Keratinocyte (primary cell): Measurements from ENCODE around the gene ZNF682. TPM values are rescaled to one million over a fixed set of nuclear protein-coding genes. Genes with fewer than 3 reads are reported as not detected.

Experiments used
- DNase-seq: peaks from one replicate; pipeline ENCODE4 v3.0.0-alpha.2; 2011; ENCODE audit warnings: low read depth, missing footprints, low spot score
- FAIRE-seq: peaks from 2 replicates; lab custom pipeline; 2011; peaks lifted over from hg19 to GRCh38; lab: Jason Lieb, UNC
- H2AFZ ChIP-seq: 2 replicates; pipeline ENCODE4 v1.6.0; 2012; ENCODE audit warnings: low read length, control low read depth, inconsistent platforms; ENCODE audit not compliant: control insufficient read depth
- H3K27ac ChIP-seq: 2 replicates; pipeline ENCODE4 v1.5.1; 2011; ENCODE audit warnings: low read length; ENCODE audit not compliant: control insufficient read depth, insufficient read depth
- H3K27me3 ChIP-seq: 3 replicates; pipeline ENCODE4 v1.6.0; 2011; ENCODE audit warnings: low read length; ENCODE audit not compliant: control insufficient read depth, insufficient read depth; ENCODE audit errors: extremely low read depth
- H3K36me3 ChIP-seq, 2 experiments: 2 replicates in 1 of 2; 3 replicates in 1 of 2; pipeline ENCODE4 v1.5.1; 2011; ENCODE audit warnings: low read length in 2 of 2, mild to moderate bottlenecking in 1 of 2; ENCODE audit not compliant: control insufficient read depth in 2 of 2, insufficient read depth in 2 of 2; ENCODE audit errors: extremely low read depth in 1 of 2
- H3K4me1 ChIP-seq: 3 replicates; pipeline ENCODE4 v1.5.1; 2011; ENCODE audit warnings: low read length; ENCODE audit not compliant: control insufficient read depth, insufficient read depth; ENCODE audit errors: extremely low read depth
- H3K4me2 ChIP-seq: 3 replicates; pipeline ENCODE4 v1.6.0; 2011; ENCODE audit warnings: low read depth, low read length; ENCODE audit not compliant: control insufficient read depth, insufficient read depth; ENCODE audit errors: extremely low read depth
- H3K4me3 ChIP-seq, 3 experiments: fragments of 200-600 bp in 1 of 3; sonication (generic) in 1 of 3; 2 replicates in 2 of 3; 3 replicates in 1 of 3; pipeline ENCODE4 v1.5.1; 2011 to 2016; ENCODE audit warnings: low read length in 3 of 3, mild to moderate bottlenecking in 3 of 3, control low read depth in 2 of 3, inconsistent platforms in 1 of 3, low read depth in 1 of 3, mixed read lengths in 1 of 3, mixed run types in 1 of 3, moderate library complexity in 1 of 3; ENCODE audit not compliant: control insufficient read depth in 2 of 3, insufficient read depth in 2 of 3; ENCODE audit errors: extremely low read depth in 1 of 3
- H3K79me2 ChIP-seq: 2 replicates; pipeline ENCODE4 v1.6.0; 2012; ENCODE audit warnings: low read length; ENCODE audit not compliant: control insufficient read depth, insufficient read depth
- H3K9ac ChIP-seq: 3 replicates; pipeline ENCODE4 v1.6.0; 2011; ENCODE audit warnings: low read length; ENCODE audit not compliant: control insufficient read depth, insufficient read depth; ENCODE audit errors: extremely low read depth
- H3K9me1 ChIP-seq: 3 replicates; pipeline ENCODE4 v1.6.0; 2011; ENCODE audit warnings: low read length; ENCODE audit not compliant: control insufficient read depth, insufficient read depth; ENCODE audit errors: extremely low read depth
- H3K9me3 ChIP-seq: 2 replicates; pipeline ENCODE4 v1.5.1; 2012; ENCODE audit warnings: low read depth, low read length; ENCODE audit not compliant: control insufficient read depth
- H4K20me1 ChIP-seq: 3 replicates; pipeline ENCODE4 v1.6.0; 2011; ENCODE audit warnings: low read length; ENCODE audit not compliant: control insufficient read depth, insufficient read depth; ENCODE audit errors: extremely low read depth
- CTCF ChIP-seq, 3 experiments: IDR thresholded peaks in 1 of 3; conservative IDR thresholded peaks in 1 of 3; optimal IDR thresholded peaks in 1 of 3; 2 replicates in 2 of 3; 3 replicates in 1 of 3; pipeline versions ENCODE3 to v1.5.1; 2011; ENCODE audit warnings: low read length in 3 of 3, mild to moderate bottlenecking in 3 of 3, moderate library complexity in 2 of 3, control low read depth in 1 of 3, inconsistent platforms in 1 of 3; ENCODE audit not compliant: insufficient read depth in 2 of 3; ENCODE audit errors: extremely low read depth in 1 of 3
- EZH2 ChIP-seq: IDR thresholded peaks from one replicate; pipeline ENCODE4 v1.6.1; 2012; ENCODE audit warnings: inconsistent platforms, mild to moderate bottlenecking, low read length, moderate library complexity
- dilution Hi-C: fragments of 300-500 bp; cut with MboI; formaldehyde crosslinking; loops from one replicate; pipeline ENCODE4 v1.7.0; 2020; ENCODE audit warnings: low sequenced_read_pairs; ENCODE audit not compliant: extremely low pct_ligation_motif_present
- polyA plus RNA-seq, 5 experiments: library from polyadenylated mRNA; depleted of rRNA in 3 of 5; stranded (reverse) in 3 of 5; stranded (forward) in 1 of 5; unstranded in 1 of 5; fragments of >200 nt; gene quantifications; 1 replicate in 1 of 5; 2 replicates in 3 of 5; 3 replicates in 1 of 5; pipeline versions ENCODE4 v1.2.1 to v1.2.3, GENCODE V29; 2011 to 2012; ENCODE audit warnings: missing spikeins in 2 of 5, low read depth in 1 of 5, low replicate concordance in 1 of 5

ZNF682 gene
- polyA plus RNA-seq, 1 donor (not counting 4 experiments of a cell fraction or from before 2014, with no cell fraction given): 6.0 TPM

GRCh38 chr19:20044663-20045062, 5.4 kb upstream of the ZNF682 start:
- DNase-seq (no peak), FAIRE-seq (no peak)
- TF ChIP-seq EZH2 (no peak), CTCF (optimal IDR thresholded peaks at IDR 0.05 in 1 of 3, IDR thresholded peaks at IDR 0.05 in 1 of 3, conservative IDR thresholded peaks at IDR 0.05 in 1 of 3; ENCODE audit: extremely low read depth in 1 of 3, insufficient read depth in 2 of 3, low read length in 3 of 3) (no peak)
- no peaks in the 10 kb centered on the region for H4K20me1 ChIP-seq
- H3K9ac ChIP-seq: no peak overlapping the region
- peaks cover 7% of the 10 kb centered on the region for H3K4me1 ChIP-seq
- no peak overlapping the region for H3K4me3 ChIP-seq
- no peak overlapping the region for H3K27ac ChIP-seq
- H3K79me2 ChIP-seq: no peaks in the 10 kb centered on the region
- no peaks in the 10 kb centered on the region for H3K9me3 ChIP-seq
- H3K36me3 ChIP-seq: no peaks in the 10 kb centered on the region
- H3K27me3 ChIP-seq: no peaks in the 10 kb centered on the region
- dilution Hi-C loops: no loop called here
- H3K4me2 ChIP-seq: no peak overlapping the region
- H2AFZ ChIP-seq: peak overlapping the region; percentile 63
- no peaks in the 10 kb centered on the region for H3K9me1 ChIP-seq

DNA sequence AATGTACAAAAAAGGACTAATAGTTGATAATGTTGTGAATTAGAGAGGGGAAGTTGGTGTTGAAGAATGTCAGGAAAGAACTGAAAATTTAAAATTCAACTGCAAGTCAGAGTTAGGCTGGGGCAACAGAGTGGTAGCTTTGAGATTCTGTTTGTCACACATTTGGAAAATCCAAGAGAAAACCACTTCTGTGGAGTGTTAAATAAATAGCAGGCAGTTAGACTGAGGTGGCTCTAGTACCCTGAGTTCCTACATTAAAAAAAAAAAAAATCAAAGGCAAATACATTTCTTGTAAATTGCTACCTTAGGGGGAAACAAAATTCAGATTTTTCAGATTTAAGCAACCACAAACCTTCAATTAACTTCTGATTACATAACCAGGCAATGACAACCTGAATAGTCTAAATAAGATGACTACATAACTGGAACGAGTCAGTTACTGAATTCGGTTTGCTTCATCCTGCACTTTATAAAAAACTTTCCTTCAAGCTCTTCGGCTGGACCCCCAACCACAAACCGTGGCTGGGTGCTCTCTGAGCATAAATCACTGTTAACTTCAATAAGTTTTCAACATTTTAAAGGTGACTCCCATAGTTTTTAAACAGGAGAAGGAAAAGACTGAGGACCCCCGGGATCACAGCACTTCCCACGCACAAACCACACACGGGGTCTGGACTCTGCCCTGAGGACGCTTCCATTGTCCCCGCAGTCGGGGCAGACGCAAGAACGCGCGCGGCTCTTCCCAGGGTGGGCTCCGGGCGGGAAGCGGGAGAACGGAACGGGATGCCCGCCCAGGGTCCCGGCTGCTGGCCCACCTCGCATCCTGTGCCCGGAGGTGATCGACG, 725 bp downstream of the ZNF682 start:
- Histone ChIP-seq H3K9me1 (no peaks in the 10 kb centered on the region), H3K4me2 (peak overlapping the region; percentile 95), H3K4me3 (peak overlapping the region; percentile 92 to 95 (median 95)), H3K4me1 (peaks cover 4% of the 10 kb centered on the region), H3K79me2 (peaks cover 2% of the 10 kb centered on the region), H3K27me3 (no peaks in the 10 kb centered on the region), H3K36me3 (no peaks in the 10 kb centered on the region), H4K20me1 (no peaks in the 10 kb centered on the region), H3K9ac (peak overlapping the region; percentile 84), H3K9me3 (no peaks in the 10 kb centered on the region), H3K27ac (peak overlapping the region; percentile 77), H2AFZ (peak overlapping the region; percentile 100)
- DNase-seq (no peak), FAIRE-seq (no peak)
- TF ChIP-seq EZH2: no peak
- dilution Hi-C loops: no loop called here
